Endothelial cell of umbilical vein (primary cell): ENCODE measurements around the gene SNPH. TPM values are rescaled to one million over a fixed set of nuclear protein-coding genes. Genes with fewer than 3 reads are reported as not detected.

Source experiments
- BruUV-seq: library from RNA; stranded (reverse); fragments of 400-500 nt; replicated peaks from 2 replicates; lab custom pipeline; 2021; lab: Mats Ljungman, UMichigan
- CTCF ChIA-PET: fragments of 300-600, 350-600 bp; sonication (Branson Sonifier 250); formaldehyde crosslinking; loops from one replicate; lab custom pipeline; 2021; ENCODE audit warnings: antibody characterized with exemption, inconsistent platforms; lab: Charles Lee
- POLR2A ChIA-PET: fragments of 300-600, 350-600 bp; sonication (Branson Sonifier 250); formaldehyde crosslinking; loops from one replicate; lab custom pipeline; 2021; ENCODE audit warnings: antibody characterized with exemption, inconsistent platforms; lab: Charles Lee
- DNase-seq: peaks from one replicate; pipeline ENCODE4 v3.0.0-alpha.2; 2011; ENCODE audit warnings: low read depth, low spot score
- FAIRE-seq: peaks from 2 replicates; lab custom pipeline; 2011; peaks lifted over from hg19 to GRCh38; lab: Jason Lieb, UNC
- H2AFZ ChIP-seq: 2 replicates; pipeline ENCODE4 v1.6.0; 2012; ENCODE audit warnings: low read depth, low read length, control low read depth, inconsistent platforms
- H3K27ac ChIP-seq: 2 replicates; pipeline ENCODE4 v1.5.1; 2011; ENCODE audit warnings: low read depth, mild to moderate bottlenecking, control low read depth, low read length, moderate library complexity; ENCODE audit not compliant: insufficient read depth
- H3K27me3 ChIP-seq, 2 experiments: 2 replicates each; pipeline versions ENCODE4 v1.6.0 to v1.6.1; 2011; ENCODE audit warnings: low read length in 2 of 2, mixed read lengths in 1 of 2; ENCODE audit not compliant: control insufficient read depth in 2 of 2, insufficient read depth in 2 of 2
- H3K36me3 ChIP-seq, 2 experiments: 2 replicates in 1 of 2; 3 replicates in 1 of 2; pipeline ENCODE4 v1.5.1; 2011; ENCODE audit warnings: low read length in 2 of 2, mild to moderate bottlenecking in 1 of 2, moderate library complexity in 1 of 2; ENCODE audit not compliant: control insufficient read depth in 2 of 2, insufficient read depth in 2 of 2; ENCODE audit errors: extremely low read depth in 1 of 2
- H3K4me1 ChIP-seq: 3 replicates; pipeline ENCODE4 v1.5.1; 2011; ENCODE audit warnings: mild to moderate bottlenecking, low read length; ENCODE audit not compliant: control insufficient read depth, insufficient read depth; ENCODE audit errors: extremely low read depth
- H3K4me2 ChIP-seq: 2 replicates; pipeline ENCODE4 v1.6.1; 2011; ENCODE audit warnings: low read length, control low read depth, mixed read lengths; ENCODE audit not compliant: insufficient read depth
- H3K4me3 ChIP-seq, 3 experiments: fragments of 200-600 bp in 1 of 3; sonication (generic), shearing (Covaris generic) in 1 of 3; replicated peaks in 1 of 3; 2 replicates each; pipeline ENCODE4 v1.5.1; 2011 to 2016; ENCODE audit warnings: control low read depth in 3 of 3, low read length in 3 of 3, mild to moderate bottlenecking in 2 of 3, inconsistent platforms in 1 of 3, low read depth in 1 of 3, moderate library complexity in 1 of 3; ENCODE audit not compliant: insufficient read depth in 1 of 3
- H3K79me2 ChIP-seq: 2 replicates; pipeline ENCODE4 v1.6.0; 2012; ENCODE audit warnings: low read length, inconsistent platforms; ENCODE audit not compliant: control insufficient read depth, insufficient read depth
- H3K9ac ChIP-seq: replicated peaks from 2 replicates; pipeline ENCODE3; 2011; ENCODE audit warnings: low read length, control low read depth; ENCODE audit not compliant: insufficient read depth; ENCODE audit errors: extremely low read depth
- H3K9me1 ChIP-seq: replicated peaks from 3 replicates; pipeline ENCODE4 v1.6.0; 2011; ENCODE audit warnings: mild to moderate bottlenecking, low read length; ENCODE audit not compliant: control insufficient read depth, insufficient read depth; ENCODE audit errors: extremely low read depth
- H3K9me3 ChIP-seq: replicated peaks from 2 replicates; pipeline ENCODE4 v1.5.1; 2012; ENCODE audit warnings: low read length, inconsistent platforms; ENCODE audit not compliant: control insufficient read depth, insufficient read depth
- H4K20me1 ChIP-seq: replicated peaks from 2 replicates; pipeline ENCODE3; 2011; ENCODE audit warnings: mild to moderate bottlenecking, low read length; ENCODE audit not compliant: control insufficient read depth, insufficient read depth; ENCODE audit errors: extremely low read depth
- EZH2 ChIP-seq: IDR thresholded peaks from 2 replicates; pipeline ENCODE4 v1.6.1; 2012; ENCODE audit warnings: borderline replicate concordance, low read depth, mild to moderate bottlenecking, moderate library complexity, low read length, inconsistent platforms; ENCODE audit not compliant: severe bottlenecking
- FOS ChIP-seq: IDR thresholded peaks from 2 replicates; pipeline ENCODE4 v1.6.1; 2011; ENCODE audit warnings: mild to moderate bottlenecking, low read length, moderate library complexity, borderline replicate concordance; ENCODE audit not compliant: insufficient read depth
- GATA2 ChIP-seq: IDR thresholded peaks from 2 replicates; pipeline ENCODE4 v1.7.0; 2011; ENCODE audit warnings: low read depth, mild to moderate bottlenecking, moderate library complexity, mixed read lengths, low read length; ENCODE audit not compliant: insufficient read length, insufficient read depth
- JUN ChIP-seq: IDR thresholded peaks from 2 replicates; pipeline ENCODE4 v1.6.1; 2011; ENCODE audit warnings: borderline replicate concordance, low read depth; ENCODE audit not compliant: insufficient read length, insufficient read depth
- MYC ChIP-seq: IDR thresholded peaks from one replicate; pipeline ENCODE4 v1.6.1; 2011; ENCODE audit warnings: mild to moderate bottlenecking, low read depth, low read length
- POLR2A ChIP-seq: IDR thresholded peaks from 2 replicates; pipeline ENCODE4 v1.6.1; 2012; ENCODE audit warnings: low read depth, mild to moderate bottlenecking, control low read depth, low read length
- POLR2AphosphoS5 ChIP-seq: IDR thresholded peaks from 2 replicates; pipeline ENCODE4 v1.6.1; 2012; ENCODE audit warnings: low read depth, mild to moderate bottlenecking, control low read depth, low read length, moderate library complexity; ENCODE audit not compliant: insufficient read depth
- dilution Hi-C: fragments of 300-500 bp; cut with MboI; formaldehyde crosslinking; loops from one replicate; pipeline ENCODE4 v1.15.0; 2019; ENCODE audit warnings: low sequenced_read_pairs; ENCODE audit not compliant: extremely low pct_ligation_motif_present
- intact Hi-C: fragments of 100-400 bp; cut with micrococcal nuclease; formaldehyde crosslinking; loops from one replicate; pipeline ENCODE4 v1.10.0; 2022
- polyA plus RNA-seq, 4 experiments: library from polyadenylated mRNA; depleted of rRNA in 3 of 4; stranded (reverse) in 3 of 4; unstranded in 1 of 4; fragments of >200 nt; gene quantifications; 2 replicates each; pipeline versions ENCODE4 v1.2.1 to v1.2.3, GENCODE V29; 2011 to 2012; ENCODE audit warnings: missing spikeins in 1 of 4
- total RNA-seq: library from RNA; stranded (reverse); gene quantifications from 2 replicates; pipeline ENCODE4 v1.2.3, GENCODE V29; 2021
- TF ChIP-seq, protein P1 (sequence below), 2 donors: IDR thresholded peaks; 1 replicate in 1 of 2; 2 replicates in 1 of 2; pipeline ENCODE4 v1.5.1; 2011; ENCODE audit warnings: low read length in 2 of 2, mild to moderate bottlenecking in 2 of 2, moderate library complexity in 2 of 2, control low read depth in 1 of 2, inconsistent platforms in 1 of 2, low read depth in 1 of 2; ENCODE audit not compliant: insufficient read depth in 1 of 2; ENCODE audit errors: extremely low read depth in 1 of 2
- TF ChIP-seq, protein P2 (sequence below): IDR thresholded peaks from 2 replicates; pipeline ENCODE4 v1.6.1; 2011; ENCODE audit not compliant: insufficient read depth, insufficient read length

SNPH gene
- total and polyA plus RNA-seq, 2 donors (not counting 3 experiments of a cell fraction or from before 2014, with no cell fraction given), result 2.3 to 5.5 TPM

DNA sequence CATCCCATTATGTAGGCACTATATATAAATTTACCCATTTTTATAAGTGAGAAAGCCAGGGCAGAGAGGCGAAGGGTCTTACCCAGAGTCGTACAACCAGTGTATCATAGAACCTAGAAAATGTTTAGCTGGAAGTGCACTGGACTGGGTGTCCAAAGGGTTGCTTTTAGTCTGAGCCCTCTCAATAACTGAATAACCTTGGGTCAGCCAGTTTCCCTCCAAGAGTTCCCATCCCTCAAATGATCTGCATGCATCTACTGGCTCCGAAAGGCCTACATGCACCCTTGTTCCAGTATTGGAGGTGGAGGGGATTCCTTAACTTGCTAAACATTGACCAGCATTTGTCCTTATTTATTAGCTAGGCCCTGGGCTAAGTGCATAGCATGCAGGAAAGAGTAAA lies 3.8 kb downstream of the SNPH start:
- CTCF ChIA-PET, result interaction anchor here (0.9 to 1.2 kb wide), 2 partner anchors 10 to 189 kb away, joined by 3 read pairs; no protein-coding TSS in a partner anchor
- peaks cover 8% of the 10 kb centered on the region for H3K4me1 ChIP-seq
- H2AFZ ChIP-seq, result no peak overlapping the region
- H3K79me2 ChIP-seq, result no peaks in the 10 kb centered on the region
- H3K27ac ChIP-seq, result no peak overlapping the region
- no peaks in the 10 kb centered on the region for H3K27me3 ChIP-seq
- no peaks in the 10 kb centered on the region for H3K9me1 ChIP-seq
- POLR2A ChIA-PET, result no interaction called here
- H3K36me3 ChIP-seq, result peaks cover 0 to 1% of the 10 kb centered on the region in 2 experiments
- intact Hi-C loops (loop anchor here (5.0 kb wide), 1 partner anchor 43 kb away; the partner anchor contains the start of gene RAD21L1), dilution Hi-C loops (no loop called here)
- TF ChIP-seq JUN (no peak), POLR2AphosphoS5 (no peak), GATA2 (no peak), POLR2A (no peak), EZH2 (no peak), FOS (no peak), MYC (no peak)
- TF ChIP-seq, protein P1, sequence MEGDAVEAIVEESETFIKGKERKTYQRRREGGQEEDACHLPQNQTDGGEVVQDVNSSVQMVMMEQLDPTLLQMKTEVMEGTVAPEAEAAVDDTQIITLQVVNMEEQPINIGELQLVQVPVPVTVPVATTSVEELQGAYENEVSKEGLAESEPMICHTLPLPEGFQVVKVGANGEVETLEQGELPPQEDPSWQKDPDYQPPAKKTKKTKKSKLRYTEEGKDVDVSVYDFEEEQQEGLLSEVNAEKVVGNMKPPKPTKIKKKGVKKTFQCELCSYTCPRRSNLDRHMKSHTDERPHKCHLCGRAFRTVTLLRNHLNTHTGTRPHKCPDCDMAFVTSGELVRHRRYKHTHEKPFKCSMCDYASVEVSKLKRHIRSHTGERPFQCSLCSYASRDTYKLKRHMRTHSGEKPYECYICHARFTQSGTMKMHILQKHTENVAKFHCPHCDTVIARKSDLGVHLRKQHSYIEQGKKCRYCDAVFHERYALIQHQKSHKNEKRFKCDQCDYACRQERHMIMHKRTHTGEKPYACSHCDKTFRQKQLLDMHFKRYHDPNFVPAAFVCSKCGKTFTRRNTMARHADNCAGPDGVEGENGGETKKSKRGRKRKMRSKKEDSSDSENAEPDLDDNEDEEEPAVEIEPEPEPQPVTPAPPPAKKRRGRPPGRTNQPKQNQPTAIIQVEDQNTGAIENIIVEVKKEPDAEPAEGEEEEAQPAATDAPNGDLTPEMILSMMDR (IDR thresholded peaks at IDR 0.05; ENCODE audit: extremely low read depth in 1 of 2, insufficient read depth in 1 of 2, low read depth in 1 of 2, low read length in 2 of 2), result no peak
- TF ChIP-seq, protein P2, sequence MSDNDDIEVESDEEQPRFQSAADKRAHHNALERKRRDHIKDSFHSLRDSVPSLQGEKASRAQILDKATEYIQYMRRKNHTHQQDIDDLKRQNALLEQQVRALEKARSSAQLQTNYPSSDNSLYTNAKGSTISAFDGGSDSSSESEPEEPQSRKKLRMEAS, result no peak
- DNase-seq (no peak), FAIRE-seq (no peak)
- H3K9me3 ChIP-seq, result no peaks in the 10 kb centered on the region
- H3K9ac ChIP-seq, result no peak overlapping the region
- BruUV-seq, result no TSS peak
- H3K4me2 ChIP-seq, result no peak overlapping the region
- no peak overlapping the region for H3K4me3 ChIP-seq
- no peaks in the 10 kb centered on the region for H4K20me1 ChIP-seq
